NCI-H446 treated with DMSO at 0.1 percent for 48 hours (cell line): ENCODE measurements around the gene HOXA1.

Experiments used
- DNase-seq: peaks from one replicate; lab custom pipeline; 2025; lab: John Stamatoyannopoulos, UW

The HOXA1 gene

DNA sequence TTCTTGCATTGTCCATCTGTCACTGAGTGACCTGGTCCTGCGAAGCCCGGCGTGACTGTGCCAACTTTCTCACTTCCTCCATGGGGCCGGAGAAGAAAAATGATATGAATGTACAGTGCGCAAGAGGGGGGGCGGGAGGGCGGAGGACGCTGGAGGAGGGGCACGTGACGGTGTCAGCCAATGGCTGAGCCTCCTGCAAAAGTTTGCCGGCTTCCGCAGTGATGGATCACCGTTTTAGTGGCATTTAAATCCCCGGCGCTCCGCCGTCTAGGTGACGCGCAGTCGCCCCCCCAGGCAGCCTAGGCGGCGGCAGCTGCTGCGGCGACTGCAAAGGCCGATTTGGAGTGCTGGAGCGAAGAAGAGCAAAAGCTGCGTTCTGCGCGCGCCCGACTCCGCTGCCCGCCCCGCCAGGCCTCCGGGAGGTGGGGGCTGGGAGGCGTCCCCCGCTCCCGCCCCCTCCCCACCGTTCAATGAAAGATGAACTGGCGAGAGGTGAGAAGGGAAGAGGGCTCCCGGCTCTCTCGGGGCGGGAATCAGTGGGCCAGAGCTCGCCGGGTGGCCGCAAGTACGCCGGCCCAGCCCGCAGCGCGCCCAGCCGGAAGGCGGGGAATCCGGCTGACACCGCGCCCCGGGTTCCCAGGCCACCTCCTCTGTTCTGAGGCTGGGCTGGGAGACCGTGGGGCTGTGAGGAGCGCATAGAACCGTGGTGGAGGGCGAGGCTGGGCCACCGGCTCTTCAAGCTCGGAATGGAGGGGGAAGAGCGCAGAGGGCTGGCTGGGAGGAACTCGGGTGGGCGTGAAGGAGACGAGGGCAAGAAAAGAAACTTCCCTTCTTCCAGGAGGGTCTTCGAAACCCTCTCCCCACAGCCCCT lies at the start of gene HOXA1:
TSS of gene HOXA1 (minus strand) at position 104 of the 871 bp plus-strand sequence. CDS start at position 16, 88 bp downstream.
- DNase-seq: peak; percentile 84

- no peak for DNase-seq
These were observed 49.5 kb upstream of the HOXA1 start for GRCh38 chr7:27145165-27145913.

- DNase-seq: no peak
These were observed 49.0 kb upstream of the HOXA1 start for GRCh38 chr7:27144781-27145164.

DNA sequence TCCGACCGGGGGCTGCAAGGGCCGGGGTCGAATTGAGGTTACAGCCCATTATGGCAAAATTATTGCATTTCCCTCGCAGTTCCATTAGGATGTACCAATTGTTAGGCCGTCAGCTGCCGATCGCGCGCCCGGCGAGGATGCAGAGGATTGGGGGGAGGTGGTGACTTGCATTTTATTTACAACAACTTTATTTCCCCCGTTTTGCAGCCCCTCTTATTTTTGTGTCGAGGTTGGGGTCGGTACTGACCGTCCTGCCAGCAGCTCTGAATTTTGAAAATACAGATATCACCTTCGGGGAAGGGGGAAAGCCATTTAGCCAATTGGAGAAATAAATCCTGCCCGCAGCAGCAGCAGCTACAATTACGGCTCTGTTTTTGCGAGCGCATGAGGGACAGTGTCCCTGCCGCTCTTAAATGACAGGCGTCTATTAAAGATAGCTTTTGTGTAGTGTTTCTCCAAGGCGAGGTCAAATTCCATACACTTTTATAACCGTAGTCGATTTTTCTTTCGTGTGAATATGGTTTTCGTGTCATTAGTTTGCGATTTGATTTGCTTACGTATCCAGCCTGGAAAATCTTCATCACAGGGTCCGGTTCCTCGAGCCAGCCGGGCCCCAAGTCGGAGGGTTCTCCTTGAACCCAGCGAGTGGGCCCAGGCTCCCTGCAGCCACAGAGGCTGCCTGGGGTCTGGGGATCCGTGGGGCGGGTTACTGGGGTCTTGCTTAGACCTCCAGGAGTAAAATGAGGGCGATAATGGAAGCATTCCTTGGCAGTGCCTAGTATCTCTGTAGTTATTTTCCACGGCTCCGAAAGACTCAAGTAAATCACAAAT lies 48.4 kb upstream of the HOXA1 start:
- DNase-seq: no peak

DNA sequence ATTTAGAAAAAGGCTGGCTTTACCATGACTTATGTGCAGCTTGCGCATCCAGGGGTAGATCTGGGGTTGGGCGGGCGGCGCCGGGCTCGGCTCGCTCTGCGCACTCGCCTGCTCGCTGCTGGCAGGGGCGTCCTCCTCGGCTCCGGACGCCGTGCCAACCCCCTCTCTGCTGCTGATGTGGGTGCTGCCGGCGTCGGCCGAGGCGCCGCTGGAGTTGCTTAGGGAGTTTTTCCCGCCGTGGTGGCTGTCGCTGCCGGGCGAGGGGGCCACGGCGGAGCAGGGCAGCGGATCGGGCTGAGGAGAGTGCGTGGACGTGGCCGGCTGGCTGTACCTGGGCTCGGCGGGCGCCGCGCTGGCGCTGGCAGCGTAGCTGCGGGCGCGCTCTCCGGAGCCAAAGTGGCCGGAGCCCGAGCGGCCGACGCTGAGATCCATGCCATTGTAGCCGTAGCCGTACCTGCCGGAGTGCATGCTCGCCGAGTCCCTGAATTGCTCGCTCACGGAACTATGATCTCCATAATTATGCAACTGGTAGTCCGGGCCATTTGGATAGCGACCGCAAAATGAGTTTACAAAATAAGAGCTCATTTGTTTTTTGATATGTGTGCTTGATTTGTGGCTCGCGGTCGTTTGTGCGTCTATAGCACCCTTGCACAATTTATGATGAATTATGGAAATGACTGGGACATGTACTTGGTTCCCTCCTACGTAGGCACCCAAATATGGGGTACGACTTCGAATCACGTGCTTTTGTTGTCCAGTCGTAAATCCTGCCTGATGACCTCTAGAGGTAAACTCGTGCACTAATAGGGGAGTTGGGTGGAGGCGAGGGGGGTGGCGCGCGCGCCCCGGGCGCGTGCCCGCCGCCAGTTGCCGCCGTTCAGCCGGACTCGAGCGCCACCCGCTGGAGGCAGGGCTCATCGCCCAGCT lies 47.5 kb upstream of the HOXA1 start, which contains the start of gene HOXA5:
TSS of gene HOXA5 (minus strand) at position 659 of the 927 bp plus-strand sequence. CDS start at position 585, 74 bp downstream.
- DNase-seq: no peak

- DNase-seq: no peak
These were observed 46.8 kb upstream of the HOXA1 start for GRCh38 chr7:27142580-27143022.

DNA sequence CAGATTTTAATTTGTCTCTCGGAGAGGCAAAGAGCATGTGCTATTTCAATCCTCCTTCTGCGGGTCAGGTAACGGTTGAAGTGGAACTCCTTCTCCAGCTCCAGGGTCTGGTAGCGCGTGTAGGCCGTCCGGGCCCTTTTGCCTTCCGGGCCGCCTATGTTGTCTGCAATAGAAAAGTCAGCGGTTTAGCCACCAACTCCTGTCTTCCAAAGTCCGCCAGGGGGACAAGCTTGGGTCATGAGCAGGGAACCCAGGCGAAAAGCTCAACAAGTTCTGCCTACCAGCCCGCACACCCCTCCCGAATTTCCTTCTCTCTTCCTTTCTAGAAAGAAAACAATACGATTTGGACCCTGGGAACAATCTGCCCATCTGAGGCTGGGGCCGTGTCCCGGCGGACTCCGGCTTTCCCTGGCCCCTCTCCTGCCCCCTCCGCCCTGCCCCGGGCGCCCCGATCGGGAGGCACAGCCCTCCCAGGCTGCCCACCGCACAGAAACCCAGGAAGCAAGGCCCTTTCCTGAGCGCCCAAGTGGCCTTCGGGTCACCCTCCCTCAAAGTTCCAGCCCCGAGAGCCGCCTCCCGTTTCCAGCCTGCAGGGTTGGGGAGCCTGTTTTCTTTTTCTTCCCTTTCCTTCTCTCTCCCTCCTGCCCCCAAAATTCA lies 46.3 kb upstream of the HOXA1 start:
- DNase-seq: no peak

DNA sequence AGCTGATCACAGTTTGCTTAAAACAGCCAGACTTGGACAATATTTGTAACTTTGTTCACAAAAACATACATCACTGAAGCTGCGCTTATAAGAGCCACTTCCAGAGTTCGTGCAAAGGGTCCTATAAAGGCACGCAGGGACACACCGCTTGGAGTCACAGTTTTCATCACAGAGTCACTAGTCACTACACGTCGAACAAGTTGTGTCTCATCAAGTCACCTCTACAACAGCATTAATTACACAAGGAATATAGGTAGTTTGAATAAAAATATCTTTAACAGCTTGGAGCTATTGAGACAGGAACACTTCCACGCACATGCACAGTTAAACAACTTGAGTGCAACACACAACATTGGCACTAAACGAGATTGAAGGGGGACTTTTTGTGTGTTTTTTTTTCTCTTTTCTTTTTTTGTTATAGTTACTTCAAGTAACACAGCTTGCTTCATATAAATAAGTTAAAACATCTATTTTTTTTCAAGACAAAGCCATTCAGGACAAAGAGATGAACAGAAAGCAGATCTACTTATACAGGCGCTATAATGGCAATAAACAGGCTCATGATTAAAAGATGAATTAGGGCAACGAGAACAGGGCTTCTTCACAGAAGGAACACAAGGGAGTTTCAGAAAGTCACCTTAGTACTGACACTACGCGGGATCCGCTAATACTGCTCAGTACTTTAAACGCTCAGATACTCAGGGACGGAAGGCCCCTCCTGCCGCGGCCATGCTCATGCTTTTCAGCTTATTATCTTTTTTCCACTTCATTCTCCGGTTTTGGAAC lies 45.5 kb upstream of the HOXA1 start:
- DNase-seq: no peak

DNA sequence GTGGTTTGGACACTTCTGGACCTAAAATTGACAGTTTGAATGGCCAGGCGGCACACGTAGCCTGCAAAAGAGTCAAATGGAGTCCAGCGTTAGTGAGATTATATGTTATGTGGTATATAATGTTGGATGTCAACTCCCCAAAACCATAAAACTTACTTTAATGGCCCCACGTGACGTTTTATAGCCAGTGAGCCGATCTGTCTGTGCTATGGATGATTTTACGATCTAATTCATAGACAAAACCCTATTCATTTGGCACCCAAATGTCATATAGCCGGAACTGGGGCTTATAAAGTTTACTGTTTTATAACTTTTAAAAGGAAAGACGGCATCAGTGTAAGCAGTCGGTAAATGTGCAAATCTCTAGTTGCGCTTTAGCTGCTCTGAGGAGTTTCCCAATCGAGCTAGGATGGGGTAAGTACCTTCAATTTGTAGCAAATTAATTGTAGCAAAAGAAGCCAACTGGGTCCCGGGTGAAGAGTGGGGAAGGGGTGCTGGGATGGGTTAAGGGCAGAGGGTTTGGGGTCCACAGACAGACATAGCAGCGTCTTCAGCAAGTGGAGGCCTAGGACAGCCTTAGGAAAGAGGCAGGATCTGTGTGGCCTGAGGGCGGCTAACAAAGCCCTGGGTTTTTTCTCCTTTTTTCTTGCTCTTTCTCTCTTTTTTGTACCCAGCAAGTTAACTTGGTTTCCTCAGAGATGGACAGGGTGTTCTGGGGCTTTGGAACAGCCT lies 44.5 kb upstream of the HOXA1 start:
- DNase-seq: no peak

DNA sequence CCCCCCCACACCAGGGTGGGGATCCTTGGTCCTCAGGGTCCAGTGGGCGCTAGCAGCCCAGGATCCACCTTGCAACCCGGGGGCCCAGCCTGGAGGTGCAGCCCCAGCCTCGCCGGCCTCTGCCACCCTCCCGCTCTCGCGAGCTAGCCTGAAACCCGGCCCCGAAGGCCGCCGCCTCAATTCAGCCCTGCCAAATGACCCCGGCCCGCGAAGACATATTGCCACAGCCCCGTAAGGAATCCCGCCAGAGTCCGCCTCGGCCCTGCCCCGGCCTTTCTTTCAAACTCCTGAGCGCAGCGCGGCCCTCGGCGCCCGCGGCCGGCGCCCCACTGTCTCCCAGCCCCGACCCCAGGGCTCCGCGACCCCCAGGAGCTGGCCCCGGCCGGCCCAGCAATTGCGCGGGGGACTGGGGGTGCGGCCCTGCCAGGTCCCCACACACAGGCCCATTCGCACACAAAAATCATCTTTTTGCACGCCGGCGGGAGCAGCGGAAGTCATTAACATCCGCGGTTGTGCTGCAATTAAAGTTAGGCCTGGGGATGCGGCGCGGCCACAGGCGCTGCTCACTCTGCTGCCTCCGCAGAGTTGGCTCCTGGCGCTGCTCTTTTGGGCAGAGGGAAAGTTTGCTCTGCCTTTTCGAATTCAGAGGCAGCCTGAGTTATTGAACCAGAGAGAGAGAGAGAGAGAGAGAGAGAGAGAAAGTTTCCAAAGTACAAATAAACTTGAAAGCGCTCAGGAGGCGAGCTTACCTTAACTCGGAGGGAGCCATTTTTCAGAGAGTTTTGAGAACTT lies 43.7 kb upstream of the HOXA1 start:
- no peak for DNase-seq

DNA sequence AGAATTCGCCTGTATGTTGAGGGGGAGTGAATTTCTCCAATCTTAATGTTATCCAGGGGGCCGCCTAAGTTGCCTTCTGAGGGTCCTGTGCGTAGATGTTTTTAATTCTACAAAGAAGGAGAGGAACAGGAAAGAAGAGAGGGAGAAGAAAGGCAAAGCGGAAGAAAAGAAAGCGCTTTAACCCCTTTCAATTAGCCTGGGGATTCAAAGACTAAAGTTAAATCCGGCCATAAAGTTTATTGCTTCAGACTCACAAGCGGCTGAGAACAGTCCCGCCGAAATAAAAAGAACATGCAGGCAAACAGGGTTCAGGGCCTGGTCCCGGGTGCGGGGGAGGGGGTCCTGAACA lies 43.2 kb upstream of the HOXA1 start:
- no peak for DNase-seq

DNA sequence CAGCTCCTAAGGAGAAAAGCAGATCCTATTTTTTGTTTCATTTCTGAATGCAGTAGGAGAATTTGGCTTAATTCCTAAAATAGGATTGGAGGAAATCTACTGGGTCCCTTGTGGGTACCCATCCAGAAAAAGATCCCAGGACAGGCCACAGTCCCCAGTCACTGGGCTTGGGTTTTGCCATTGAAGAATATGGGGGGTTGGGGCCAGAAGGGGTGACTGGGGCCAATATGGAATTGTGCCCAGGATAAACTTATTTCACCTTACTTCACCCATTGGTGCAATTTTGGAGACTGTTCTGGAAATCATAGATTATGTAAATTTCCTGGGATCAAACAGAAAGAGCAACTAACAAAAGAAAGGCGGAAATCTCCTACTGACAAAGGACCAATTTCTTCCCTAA lies 42.7 kb upstream of the HOXA1 start:
- no peak for DNase-seq

DNA sequence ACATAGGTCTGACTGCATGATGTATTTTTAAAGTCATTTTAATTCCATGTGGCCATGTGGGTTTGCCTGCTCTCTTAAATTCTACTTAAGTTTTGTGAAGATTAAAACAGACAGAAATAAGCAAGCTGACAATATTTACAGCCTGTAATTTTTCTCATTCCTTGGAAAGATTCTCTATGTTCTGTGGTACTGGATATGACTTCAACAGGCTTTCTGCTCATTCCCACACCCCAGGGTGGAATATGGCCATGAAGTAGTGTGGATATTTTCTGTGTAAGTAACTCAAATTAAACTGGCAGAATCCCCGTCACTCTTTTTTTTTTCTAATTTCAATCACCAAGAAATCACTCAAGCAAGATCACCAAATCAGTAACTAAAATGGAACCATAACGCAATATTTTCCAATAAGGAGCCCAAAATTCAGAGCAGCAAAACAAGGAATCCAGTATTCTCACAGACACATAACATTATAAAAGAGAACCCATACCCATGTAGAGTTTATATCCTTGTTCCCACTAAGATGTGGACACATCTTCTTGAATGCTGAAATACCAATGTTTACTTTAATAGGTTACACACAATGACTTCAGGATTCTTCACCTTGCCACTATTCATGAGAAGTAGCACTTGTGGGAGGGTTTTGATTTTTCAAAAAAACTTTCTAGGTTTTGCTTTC lies 42.0 kb upstream of the HOXA1 start:
- no peak for DNase-seq

GRCh38 chr7:27134392-27134791 lies 38.6 kb upstream of the HOXA1 start:
- DNase-seq: no peak

DNA sequence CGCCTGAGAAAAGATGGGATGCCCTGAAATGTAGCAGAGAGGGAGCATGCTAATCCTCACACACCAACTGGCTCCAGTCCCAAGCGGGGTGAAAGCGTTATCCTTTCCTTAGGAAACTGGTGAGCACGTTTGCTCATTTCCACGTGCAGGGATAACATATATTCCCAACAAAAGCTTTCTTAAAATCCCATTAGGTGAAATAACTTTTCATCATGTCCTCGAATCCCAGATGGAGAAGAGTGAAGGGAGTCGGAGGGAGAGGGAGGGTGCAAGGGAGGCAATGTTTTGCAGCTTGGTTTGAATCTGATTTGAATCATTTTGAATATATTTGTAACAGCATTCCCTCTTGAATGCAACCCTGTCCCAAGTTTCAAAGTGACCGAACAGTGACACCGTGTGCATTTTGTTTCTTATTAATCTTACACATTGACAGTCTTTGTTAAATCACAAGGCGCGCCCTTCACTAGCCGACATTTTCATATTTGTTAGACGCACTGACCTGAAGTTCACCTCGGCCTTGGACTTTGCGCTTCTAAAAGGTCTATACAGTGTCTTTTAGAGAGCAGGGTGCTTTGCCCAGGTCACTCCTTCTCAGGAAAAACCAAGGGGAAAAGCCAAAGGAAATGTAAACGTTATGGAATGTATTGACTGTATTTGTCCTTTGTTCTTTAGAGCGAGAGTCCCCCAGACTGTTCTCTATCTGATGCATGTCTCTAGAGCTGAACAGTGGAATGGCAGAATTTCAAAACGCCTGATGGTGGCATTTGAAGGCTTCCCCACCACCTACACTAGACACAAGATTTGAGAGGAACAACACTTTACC lies 37.8 kb upstream of the HOXA1 start:
- no peak for DNase-seq

DNA sequence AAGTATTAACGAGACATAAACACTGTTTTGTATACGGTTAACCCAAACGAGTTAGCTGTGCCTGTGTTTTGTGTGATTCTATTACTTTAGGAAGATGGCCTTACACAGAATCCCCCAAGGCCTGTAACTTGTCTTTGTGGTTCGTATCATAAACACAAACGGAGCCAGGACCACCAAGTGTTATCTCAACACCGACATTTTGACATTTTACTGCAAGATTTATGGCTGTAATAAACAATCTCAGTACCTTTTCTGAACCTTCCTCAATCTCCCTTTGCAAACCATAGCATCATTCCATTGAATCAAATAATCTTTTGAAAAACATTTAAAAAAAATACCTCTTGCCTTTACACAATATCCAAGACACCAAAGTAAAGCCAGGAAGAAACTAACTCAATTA lies 37.2 kb upstream of the HOXA1 start:
- DNase-seq: no peak

- DNase-seq: no peak
These were observed 36.4 kb upstream of the HOXA1 start for GRCh38 chr7:27132214-27132613.
